HepG2 (cell line): ENCODE data around the gene GPER1. TPM values are rescaled to one million over a fixed set of nuclear protein-coding genes. Genes with fewer than 3 reads are reported as not detected.

Experiments
- ATAC-seq: fragments of 200-7000 bp; cut with Tn5 transposase; 3 replicates; pipeline ENCODE4 v1.9.1; 2020; ENCODE audit warnings: mild to moderate bottlenecking, moderate library complexity
- BruUV-seq: library from RNA; stranded (reverse); fragments of 400-500 nt; replicated peaks from 2 replicates; lab custom pipeline; 2021; lab: Mats Ljungman, UMichigan
- CTCF ChIA-PET: fragments of 300-600 bp; formaldehyde crosslinking; extraction: SDS; loops from one replicate; lab custom pipeline; 2021; ENCODE audit warnings: low total read pairs, inconsistent platforms, low intra/inter-chr PET ratio; lab: Yijun Ruan, JAX
- POLR2A ChIA-PET: fragments of 350-600 bp; sonication (Branson Sonifier 250); formaldehyde crosslinking; loops from one replicate; lab custom pipeline; 2020; ENCODE audit warnings: antibody characterized with exemption, inconsistent platforms; lab: Yijun Ruan, JAX
- DNase-seq: peaks from one replicate; pipeline ENCODE4 v3.0.0-alpha.2; 2015; ENCODE audit warnings: low spot score
- FAIRE-seq: peaks from 3 replicates; lab custom pipeline; 2011; peaks lifted over from hg19 to GRCh38; lab: Jason Lieb, UNC
- H2AFZ ChIP-seq: one replicate; pipeline ENCODE4 v1.6.1; 2011; ENCODE audit warnings: low read length, inconsistent platforms
- H3K27ac ChIP-seq: fragments of 300-600 bp; 3 replicates; pipeline ENCODE4 v1.8.0; 2011; ENCODE audit warnings: mixed run types, mild to moderate bottlenecking, mixed read lengths, low read length, inconsistent platforms; ENCODE audit not compliant: insufficient read depth; ENCODE audit errors: extremely low read length
- H3K27me3 ChIP-seq, 2 experiments: fragments of 200-600 bp in 1 of 2; 2 replicates in 1 of 2; 3 replicates in 1 of 2; pipeline versions ENCODE4 v1.6.0 to v1.8.0; 2011; ENCODE audit warnings: low read length in 2 of 2, mild to moderate bottlenecking in 2 of 2, moderate library complexity in 2 of 2, inconsistent platforms in 1 of 2; ENCODE audit not compliant: insufficient read depth in 2 of 2, control insufficient read depth in 1 of 2
- H3K36me3 ChIP-seq, 2 experiments: fragments of 200-600 bp in 1 of 2; replicated peaks in 1 of 2; 2 replicates in 1 of 2; 3 replicates in 1 of 2; pipeline versions ENCODE4 v1.5.1 to v1.8.0; 2011; ENCODE audit warnings: low read length in 2 of 2, inconsistent platforms in 1 of 2; ENCODE audit not compliant: insufficient read depth in 2 of 2, control insufficient read depth in 1 of 2
- H3K4me1 ChIP-seq: 2 replicates; pipeline ENCODE4 v1.5.1; 2012; ENCODE audit warnings: low read length, inconsistent platforms; ENCODE audit not compliant: insufficient read depth
- H3K4me2 ChIP-seq: 2 replicates; pipeline ENCODE4 v1.6.0; 2011; ENCODE audit warnings: low read depth, low read length, inconsistent platforms
- H3K4me3 ChIP-seq, 3 experiments: fragments of 200-600 bp in 1 of 3; sonication (generic), shearing (Covaris generic) in 1 of 3; replicated peaks in 1 of 3; 2 replicates each; pipeline ENCODE4 v1.5.1; 2011 to 2016; ENCODE audit warnings: low read length in 3 of 3, inconsistent platforms in 2 of 3, low read depth in 2 of 3, mild to moderate bottlenecking in 2 of 3, control low read depth in 1 of 3, mixed read lengths in 1 of 3; ENCODE audit not compliant: insufficient read depth in 1 of 3
- H3K79me2 ChIP-seq: one replicate; pipeline ENCODE4 v1.6.1; 2011; ENCODE audit warnings: low read length, inconsistent platforms; ENCODE audit not compliant: insufficient read depth
- H3K9ac ChIP-seq: 2 replicates; pipeline ENCODE4 v1.6.0; 2011; ENCODE audit warnings: mild to moderate bottlenecking, low read depth, low read length, inconsistent platforms; ENCODE audit not compliant: insufficient read depth
- H3K9me3 ChIP-seq: 2 replicates; pipeline ENCODE4 v1.5.1; 2012; ENCODE audit warnings: mild to moderate bottlenecking, low read length
- H4K20me1 ChIP-seq: 2 replicates; pipeline ENCODE4 v1.6.0; 2011; ENCODE audit warnings: inconsistent platforms, mild to moderate bottlenecking, low read length, moderate library complexity; ENCODE audit not compliant: insufficient read depth
- DBP ChIP-seq: sonication (generic); formaldehyde crosslinking; IDR thresholded peaks from 2 replicates; pipeline ENCODE4 v1.4.0; 2020; ENCODE audit warnings: missing genetic modification reagents; ENCODE audit errors: not compliant biosample characterization
- NFIB ChIP-seq: sonication (generic); formaldehyde crosslinking; IDR thresholded peaks from 2 replicates; pipeline ENCODE4 v1.9.0; 2021; ENCODE audit warnings: missing genetic modification reagents, mild to moderate bottlenecking, borderline replicate concordance
- RFX3 ChIP-seq: IDR thresholded peaks from 2 replicates; pipeline ENCODE4 v1.6.1; 2016; ENCODE audit warnings: missing biosample characterization, missing genetic modification reagents
- ZNF234 ChIP-seq: sonication (generic); formaldehyde crosslinking; conservative IDR thresholded peaks from 2 replicates; pipeline ENCODE4 v1.5.1; 2020; ENCODE audit warnings: mild to moderate bottlenecking, missing genetic modification reagents
- ZNF562 ChIP-seq: sonication (generic); formaldehyde crosslinking; IDR thresholded peaks from 2 replicates; pipeline ENCODE4 v1.8.0; 2022; ENCODE audit warnings: missing genetic modification reagents, borderline replicate concordance
- ZNF609 ChIP-seq: sonication (generic); formaldehyde crosslinking; IDR thresholded peaks from 2 replicates; pipeline ENCODE4 v1.4.0; 2020; ENCODE audit warnings: mild to moderate bottlenecking, missing genetic modification reagents, borderline replicate concordance
- ZNF816 ChIP-seq: sonication (generic); formaldehyde crosslinking; IDR thresholded peaks from 2 replicates; pipeline ENCODE4 v1.8.0; 2022; ENCODE audit warnings: missing genetic modification reagents, mild to moderate bottlenecking, borderline replicate concordance
- WGBS: methylation state at CpG from one replicate; pipeline ENCODE4 v1.1.6; 2017; ENCODE audit warnings: low lambda C conversion rate; 5-methylcytosine and 5-hydroxymethylcytosine counted together
- in situ Hi-C: cut with HindIII; loops from 2 replicates; pipeline ENCODE4 v1.10.0; 2017; ENCODE audit warnings: low pct_unique_long_range_greater_than_20kb; ENCODE audit not compliant: extremely low pct_ligation_motif_present
- intact Hi-C: fragments of 100-400 bp; cut with micrococcal nuclease; formaldehyde crosslinking; loops from one replicate; pipeline ENCODE4 v1.10.0; 2022; ENCODE audit not compliant: unreplicated experiment
- polyA plus RNA-seq, 8 experiments: library from polyadenylated mRNA; depleted of rRNA in 3 of 8; stranded (reverse) in 7 of 8; unstranded in 1 of 8; fragments of >200 nt; fragmentation: Illumina TruSeq in 4 of 8; extraction: Trizol in 4 of 8; gene quantifications; 2 replicates each; pipeline versions ENCODE4 v1.2.1 to v1.2.3, GENCODE V29; 2011 to 2016; ENCODE audit warnings: low read depth in 4 of 8, missing spikeins in 1 of 8, mixed read lengths in 1 of 8; ENCODE audit not compliant: insufficient read depth in 1 of 8
- total RNA-seq, 5 experiments: library from RNA; depleted of rRNA; stranded (reverse); fragments of >200 nt; fragmentation: Illumina TruSeq; extraction: Trizol; gene quantifications; 2 replicates each; pipeline ENCODE4 v1.2.3, GENCODE V29; 2016; ENCODE audit warnings: low read depth in 1 of 5

The GPER1 gene
- total and polyA plus RNA-seq, 2 of the 13 experiments (the other 11 are each of a cell fraction or from before 2014, with no cell fraction given): 12.7 to 19.7 TPM

GRCh38 chr7:1141651-1142050 lies 53.7 kb downstream of the GPER1 start:
- Histone ChIP-seq H3K79me2 (peaks cover 11% of the 10 kb centered on the region), H3K9ac (no peak overlapping the region), H3K4me2 (no peak overlapping the region), H3K27ac (no peak overlapping the region), H3K36me3 (no peaks in the 10 kb centered on the region), H4K20me1 (no peaks in the 10 kb centered on the region), H3K27me3 (no peaks in the 10 kb centered on the region), H3K4me1 (peaks cover 24% of the 10 kb centered on the region), H3K9me3 (no peaks in the 10 kb centered on the region), H2AFZ (no peak overlapping the region), H3K4me3 (no peak overlapping the region)
- in situ Hi-C loops: no loop called here
- no TSS peak for BruUV-seq
- ATAC-seq (no peak), DNase-seq (no peak), FAIRE-seq (no peak)
- ChIA-PET CTCF (no interaction called here), POLR2A (interaction anchor here (0.8 kb wide), 1 partner anchor 15 kb away, joined by 3 read pairs; no protein-coding TSS in a partner anchor)
- intact Hi-C loops: no loop called here
- TF ChIP-seq DBP (CRISPR knock-in tag): no peak
- no peak for TF ChIP-seq ZNF609 (CRISPR knock-in tag)
- TF ChIP-seq ZNF816: no peak
- TF ChIP-seq NFIB (CRISPR knock-in tag): no peak
- no peak for TF ChIP-seq ZNF234
- no peak for TF ChIP-seq ZNF562 (CRISPR knock-in tag)
- TF ChIP-seq RFX3 (CRISPR knock-in tag): no peak
- 91% methylated on average over 6 of the region's 6 CpGs for WGBS
